Progenitor cell of endocrine pancreas (in vitro differentiated cells): ENCODE data around the gene DSCAML1. TPM values are rescaled to one million over a fixed set of nuclear protein-coding genes. Genes with fewer than 3 reads are reported as not detected.

ENCODE experiments used
- DNase-seq: peaks from one replicate; pipeline ENCODE4 v3.0.0; 2021; ENCODE audit warnings: low spot score; ENCODE audit not compliant: unreplicated experiment
- H3K27ac Mint-ChIP-seq: 2 replicates; pipeline ENCODE4 v1.8.0; 2021; ENCODE audit warnings: mild to moderate bottlenecking, moderate library complexity, mixed read lengths
- H3K27me3 Mint-ChIP-seq: 2 replicates; pipeline ENCODE4 v1.8.0; 2021; ENCODE audit warnings: mixed read lengths
- H3K36me3 Mint-ChIP-seq: 2 replicates; pipeline ENCODE4 v1.8.0; 2022; ENCODE audit warnings: mixed read lengths; ENCODE audit not compliant: insufficient read depth
- H3K4me1 Mint-ChIP-seq: 2 replicates; pipeline ENCODE4 v1.8.0; 2021; ENCODE audit warnings: low read depth, mixed read lengths
- H3K4me3 Mint-ChIP-seq: 2 replicates; pipeline ENCODE4 v1.8.0; 2021; ENCODE audit warnings: low read depth, mild to moderate bottlenecking, moderate library complexity, mixed read lengths
- H3K9me3 Mint-ChIP-seq: 2 replicates; pipeline ENCODE4 v1.8.0; 2021; ENCODE audit warnings: low read depth, mixed read lengths
- CTCF ChIP-seq: fragments of 200-600 bp; sonication (generic); IDR thresholded peaks from one replicate; pipeline ENCODE4 v1.5.0; 2021; ENCODE audit warnings: antibody characterized with exemption, mild to moderate bottlenecking; ENCODE audit not compliant: unreplicated experiment
- total RNA-seq: library from RNA; stranded (reverse); gene quantifications from 2 replicates; pipeline ENCODE4 v1.2.1, GENCODE V29; 2021

Gene DSCAML1
- total RNA-seq, 1 donor from 2014 or later, result 2.7 TPM

GRCh38 chr11:117489999-117490679 is 306.9 kb downstream of the DSCAML1 start:
- DNase-seq, result no peak
- H3K27me3 Mint-ChIP-seq, result peaks cover 30% of the 10 kb centered on the region
- H3K9me3 Mint-ChIP-seq, result no peaks in the 10 kb centered on the region
- H3K4me3 Mint-ChIP-seq, result no peak overlapping the region
- H3K27ac Mint-ChIP-seq, result no peak overlapping the region
- TF ChIP-seq CTCF, result no peak
- H3K36me3 Mint-ChIP-seq, result no peaks in the 10 kb centered on the region
- peaks cover 20% of the 10 kb centered on the region for H3K4me1 Mint-ChIP-seq

GRCh38 chr11:117488996-117489952 is 307.7 kb downstream of the DSCAML1 start:
- no peaks in the 10 kb centered on the region for H3K36me3 Mint-ChIP-seq
- DNase-seq, result no peak
- no peak overlapping the region for H3K27ac Mint-ChIP-seq
- TF ChIP-seq CTCF, result no peak
- peaks cover 30% of the 10 kb centered on the region for H3K27me3 Mint-ChIP-seq
- no peak overlapping the region for H3K4me3 Mint-ChIP-seq
- no peaks in the 10 kb centered on the region for H3K9me3 Mint-ChIP-seq
- peaks cover 20% of the 10 kb centered on the region for H3K4me1 Mint-ChIP-seq

- H3K4me1 Mint-ChIP-seq, result peaks cover 14% of the 10 kb centered on the region
- DNase-seq, result no peak
- no peak for TF ChIP-seq CTCF
Observed at GRCh38 chr11:117486059-117486458, 311.0 kb downstream of the DSCAML1 start.

GRCh38 chr11:117484156-117484555 is 312.9 kb downstream of the DSCAML1 start:
- Mint-ChIP-seq H3K27me3 (peaks cover 32% of the 10 kb centered on the region), H3K4me1 (peaks cover 3% of the 10 kb centered on the region), H3K4me3 (no peak overlapping the region), H3K9me3 (no peaks in the 10 kb centered on the region), H3K27ac (no peak overlapping the region), H3K36me3 (no peaks in the 10 kb centered on the region)
- DNase-seq, result no peak
- TF ChIP-seq CTCF, result no peak

More at GRCh38 chr11:117486059-117486458, 311.0 kb downstream of the DSCAML1 start:
- peaks cover 42% of the 10 kb centered on the region for H3K27me3 Mint-ChIP-seq
- no peak overlapping the region for H3K4me3 Mint-ChIP-seq
- peak overlapping the region; percentile 6 for H3K27ac Mint-ChIP-seq
- H3K36me3 Mint-ChIP-seq, result no peaks in the 10 kb centered on the region
- H3K9me3 Mint-ChIP-seq, result no peaks in the 10 kb centered on the region

GRCh38 chr11:117483372-117483771 is 313.6 kb downstream of the DSCAML1 start:
- Mint-ChIP-seq H3K27me3 (peaks cover 35% of the 10 kb centered on the region), H3K36me3 (no peaks in the 10 kb centered on the region), H3K4me3 (no peak overlapping the region), H3K27ac (no peak overlapping the region), H3K4me1 (peaks cover under 1% of the 10 kb centered on the region), H3K9me3 (no peaks in the 10 kb centered on the region)
- TF ChIP-seq CTCF, result no peak
- no peak for DNase-seq
